RPMI8226 (cell line): ENCODE data around the gene ANTXR2.
"Not testable (repeated sequence)": the region's sequence is repeated elsewhere in the genome, so short reads cannot be mapped to it uniquely, and the experiment has no call there.

Experiments
- DNase-seq: peaks from one replicate; pipeline ENCODE4 v3.0.0-alpha.2; 2015

Gene ANTXR2

GRCh38 chr4:79904331-79904730 is 168.7 kb downstream of the ANTXR2 start:
- no peak for DNase-seq

- no peak for DNase-seq
These were observed 172.8 kb downstream of the ANTXR2 start for GRCh38 chr4:79900182-79900581.

GRCh38 chr4:79899481-79899880 is 173.5 kb downstream of the ANTXR2 start:
- no peak for DNase-seq

GRCh38 chr4:79898055-79898454 is 175.0 kb downstream of the ANTXR2 start:
- DNase-seq: no peak

GRCh38 chr4:79897174-79897573 is 175.9 kb downstream of the ANTXR2 start:
- no peak for DNase-seq

- no peak for DNase-seq
These were observed 179.6 kb downstream of the ANTXR2 start for GRCh38 chr4:79893456-79893855.

GRCh38 chr4:79889026-79889425 is 184.0 kb downstream of the ANTXR2 start:
- DNase-seq: not testable (repeated sequence)

- no peak for DNase-seq
These were observed 186.5 kb downstream of the ANTXR2 start for GRCh38 chr4:79886557-79886956.

- no peak for DNase-seq
These were observed 187.0 kb downstream of the ANTXR2 start for GRCh38 chr4:79886021-79886420.

GRCh38 chr4:79883290-79883689 is 189.7 kb downstream of the ANTXR2 start:
- DNase-seq: no peak

- DNase-seq: no peak
These were observed 190.2 kb downstream of the ANTXR2 start for GRCh38 chr4:79882806-79883205.

- DNase-seq: no peak
These were observed 191.6 kb downstream of the ANTXR2 start for GRCh38 chr4:79881407-79881806.

- no peak for DNase-seq
These were observed 195.5 kb downstream of the ANTXR2 start for GRCh38 chr4:79877511-79877910.

- no peak for DNase-seq
These were observed 197.6 kb downstream of the ANTXR2 start for GRCh38 chr4:79875344-79875899.

GRCh38 chr4:79874197-79874596 is 198.8 kb downstream of the ANTXR2 start:
- no peak for DNase-seq

GRCh38 chr4:79872738-79873137 is 200.3 kb downstream of the ANTXR2 start:
- no peak for DNase-seq

GRCh38 chr4:79871961-79872360 is 201.1 kb downstream of the ANTXR2 start:
- DNase-seq: no peak

- no peak for DNase-seq
These were observed 203.3 kb downstream of the ANTXR2 start for GRCh38 chr4:79869597-79870237.

GRCh38 chr4:79865201-79865597 is 207.8 kb downstream of the ANTXR2 start:
- no peak for DNase-seq

GRCh38 chr4:79864500-79865200 is 208.4 kb downstream of the ANTXR2 start:
- no peak for DNase-seq

- no peak for DNase-seq
These were observed 209.7 kb downstream of the ANTXR2 start for GRCh38 chr4:79863333-79863732.

GRCh38 chr4:79862821-79863220 is 210.2 kb downstream of the ANTXR2 start:
- DNase-seq: no peak

- no peak for DNase-seq
These were observed 215.2 kb downstream of the ANTXR2 start for GRCh38 chr4:79857811-79858210.

- DNase-seq: no peak
These were observed 216.8 kb downstream of the ANTXR2 start for GRCh38 chr4:79856196-79856595.
